Activated gamma-delta T cell treated with anti-CD3 and anti-CD28 coated beads, Interleukin-2, amount 50 U/mL, for 16 hours (primary cell): ENCODE results near the gene LAMA3.

Source experiments
- DNase-seq: peaks from one replicate; pipeline ENCODE4 v3.0.0-alpha.2; 2020; ENCODE audit warnings: low read depth

The LAMA3 gene

DNA sequence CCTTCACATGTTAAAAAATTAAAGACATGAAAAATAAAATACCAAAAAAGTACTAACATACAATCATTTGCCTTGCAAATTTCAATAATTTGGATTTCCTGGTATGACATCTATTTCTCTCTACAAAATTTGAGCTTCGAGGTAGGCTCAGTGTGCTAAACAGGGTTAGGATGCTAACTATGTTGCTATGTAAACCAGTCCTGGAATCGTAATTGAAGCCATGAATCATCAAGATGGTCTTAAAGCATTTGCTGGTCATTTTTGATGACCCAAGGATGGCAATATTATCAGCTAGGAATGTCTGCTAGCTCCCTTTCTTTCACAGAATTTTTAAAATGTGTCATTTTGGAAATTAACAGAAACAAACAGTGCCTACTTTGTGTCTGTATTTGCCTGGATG is 217.4 kb downstream of the LAMA3 start:
- DNase-seq = no peak

DNA sequence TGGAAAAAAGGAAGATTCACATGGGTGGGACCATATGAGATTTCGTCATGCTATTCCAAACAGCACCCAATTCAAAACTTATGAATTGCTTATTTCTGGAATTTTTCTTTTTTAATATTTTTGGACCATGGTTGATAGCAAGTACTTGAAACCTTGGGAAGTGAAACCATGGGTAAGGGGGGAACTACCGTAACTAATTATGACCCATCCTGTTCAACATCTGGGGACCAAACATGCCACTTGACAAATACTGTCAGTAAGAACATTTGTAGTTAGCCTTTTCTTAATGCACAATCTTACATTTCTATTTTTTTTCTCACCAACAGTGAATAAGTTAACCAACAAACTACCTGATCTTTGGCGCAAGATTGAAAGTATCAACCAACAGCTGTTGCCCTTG is 219.6 kb downstream of the LAMA3 start:
- no peak for DNase-seq

DNA sequence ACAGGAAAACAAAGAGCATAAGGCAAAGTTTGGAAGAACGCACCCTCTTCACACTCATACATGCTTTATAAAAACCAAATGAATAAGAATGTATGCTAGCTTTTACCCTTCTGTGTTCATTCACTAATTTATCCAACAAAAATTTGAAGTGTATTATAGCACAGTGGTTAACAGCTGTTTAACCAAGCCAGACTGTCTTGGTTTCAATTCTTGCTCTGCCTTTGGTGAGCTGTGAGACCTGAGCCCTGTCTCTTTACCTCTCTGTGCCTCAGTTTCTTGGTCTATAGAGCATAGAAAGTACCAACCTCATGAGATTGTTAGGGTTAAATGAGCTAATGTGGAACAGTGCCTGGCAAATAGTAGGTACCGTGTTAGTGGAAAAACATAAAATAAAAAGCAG is 220.8 kb downstream of the LAMA3 start:
- no peak for DNase-seq

DNA sequence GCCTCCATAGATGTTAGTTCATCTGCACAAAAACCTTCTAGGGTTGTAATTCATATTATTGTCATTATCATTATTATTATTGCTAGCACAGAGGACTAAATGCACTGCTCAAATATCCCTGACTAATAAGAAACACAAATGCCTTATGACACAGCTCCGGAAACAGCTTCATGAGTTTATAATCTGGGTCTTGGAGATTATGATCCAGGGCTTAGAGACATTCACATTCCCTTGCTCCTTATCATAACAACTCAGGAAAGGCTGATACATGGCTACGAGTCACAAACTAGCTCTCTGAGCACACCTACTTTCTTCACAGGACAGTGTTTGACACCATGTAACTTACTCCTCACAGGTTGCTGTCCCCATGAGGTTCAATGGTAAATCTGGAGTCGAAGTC is 223.1 kb downstream of the LAMA3 start:
- no peak for DNase-seq

DNA sequence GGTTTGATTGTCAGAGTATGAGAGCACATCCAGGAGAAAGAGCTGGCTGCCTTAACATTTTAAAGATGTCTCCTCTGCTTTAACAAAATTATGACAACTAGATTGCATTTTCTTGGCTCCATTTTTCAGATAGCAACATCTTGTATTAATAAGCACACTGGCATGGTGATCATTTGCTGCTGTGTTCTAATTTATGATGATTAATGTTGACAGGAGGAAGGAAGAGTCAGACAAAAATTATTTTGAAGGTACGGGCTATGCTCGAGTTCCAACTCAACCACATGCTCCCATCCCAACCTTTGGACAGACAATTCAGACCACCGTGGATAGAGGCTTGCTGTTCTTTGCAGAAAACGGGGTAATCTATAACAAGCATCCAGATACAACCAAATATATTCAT is 227.1 kb downstream of the LAMA3 start:
- no peak for DNase-seq

DNA sequence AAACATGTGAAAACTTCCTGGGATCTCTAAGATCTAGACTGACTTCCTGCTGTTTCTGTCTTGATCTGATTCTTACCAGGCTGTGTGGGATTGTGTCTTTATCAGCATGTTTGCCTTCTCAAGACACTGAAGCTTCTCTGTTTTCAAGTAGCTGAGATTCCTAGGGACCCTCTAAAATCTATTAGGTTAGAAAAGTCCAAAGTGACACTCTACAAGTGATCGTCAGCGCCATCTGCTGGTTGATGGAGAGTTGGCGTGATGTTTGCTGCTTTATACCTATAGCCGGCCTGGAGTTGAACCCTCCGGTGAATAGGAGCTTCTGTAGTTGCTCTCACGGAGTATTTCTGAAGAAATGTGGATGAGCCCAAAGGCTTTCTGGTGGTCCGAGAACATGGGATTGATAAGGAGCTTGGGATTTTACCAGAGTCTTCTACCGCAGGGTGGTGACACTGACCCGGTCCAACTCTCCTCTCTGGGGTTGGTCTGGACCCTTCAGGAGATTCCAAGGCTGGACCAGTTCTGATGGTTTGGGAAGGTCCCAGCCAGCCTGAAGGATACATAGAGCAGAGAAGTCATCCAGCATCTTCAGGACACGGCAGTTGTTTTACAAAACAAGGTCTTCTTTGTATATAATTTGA is 229.3 kb downstream of the LAMA3 start:
- DNase-seq = peak; percentile 76

DNA sequence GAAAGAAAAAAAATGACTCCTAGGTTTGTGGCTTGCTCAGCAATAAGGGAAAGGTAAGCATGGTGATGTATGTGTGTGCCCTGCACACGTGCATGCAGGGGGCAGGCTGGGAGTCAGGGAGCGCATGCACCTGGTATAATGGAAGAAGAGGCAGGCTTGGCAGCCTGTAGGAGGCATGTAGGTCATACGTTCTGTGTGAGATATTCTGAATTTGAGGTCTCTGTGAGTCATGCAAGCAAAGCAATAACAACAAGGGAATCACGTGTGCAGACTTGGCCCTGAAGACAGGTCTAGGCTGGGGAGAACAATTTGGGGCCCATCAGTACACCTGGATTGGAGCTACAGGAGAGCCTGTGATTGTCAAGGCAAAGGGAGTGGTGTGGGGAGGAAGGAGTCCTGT is 230.8 kb downstream of the LAMA3 start:
- DNase-seq = no peak

DNA sequence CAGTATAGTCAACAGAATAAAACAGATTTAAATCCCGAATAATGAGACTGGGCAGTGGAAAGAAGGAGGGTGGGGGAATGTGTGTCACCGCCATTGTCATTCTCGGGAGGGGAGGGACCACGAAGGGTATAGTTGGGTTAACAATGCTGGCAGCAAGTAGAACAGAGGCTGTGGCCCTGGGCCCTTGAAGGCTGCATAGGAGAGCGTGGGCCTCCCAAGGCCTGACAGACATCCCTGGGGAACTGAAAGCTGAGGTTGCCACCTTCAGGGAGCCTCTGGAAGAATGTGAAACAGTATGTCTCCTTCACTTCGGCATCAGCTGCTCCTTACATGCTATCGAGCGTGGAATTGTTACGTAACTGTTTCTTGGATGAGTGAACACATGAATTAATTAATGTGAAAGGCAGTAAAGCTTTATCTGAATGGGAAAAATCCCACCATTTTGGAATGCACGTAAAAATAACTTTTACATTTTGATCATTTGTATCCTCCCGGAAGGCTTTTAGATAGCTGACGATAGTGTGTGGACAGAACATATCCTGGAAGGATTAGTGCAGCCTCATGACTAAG is 232.5 kb downstream of the LAMA3 start:
- no peak for DNase-seq

DNA sequence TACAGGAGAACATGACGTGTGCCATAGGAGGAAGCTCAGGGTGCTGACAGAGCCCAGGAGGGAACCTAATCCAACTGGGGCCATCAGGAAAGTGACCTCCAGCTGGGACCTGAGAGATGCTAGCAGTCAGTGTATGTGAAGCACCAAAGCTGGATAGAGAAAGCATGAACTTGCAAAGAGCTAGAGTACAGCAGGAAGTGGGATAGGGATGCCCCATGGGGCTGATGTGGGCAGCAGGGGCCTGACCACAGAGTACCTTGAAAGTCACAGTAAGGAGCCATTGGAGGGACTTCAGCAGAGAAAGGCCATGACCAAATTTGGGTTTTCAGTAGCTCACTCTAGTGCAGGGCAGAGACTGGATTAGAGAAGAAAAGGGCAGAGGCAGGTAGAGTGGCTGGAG is 233.7 kb downstream of the LAMA3 start:
- no peak for DNase-seq

DNA sequence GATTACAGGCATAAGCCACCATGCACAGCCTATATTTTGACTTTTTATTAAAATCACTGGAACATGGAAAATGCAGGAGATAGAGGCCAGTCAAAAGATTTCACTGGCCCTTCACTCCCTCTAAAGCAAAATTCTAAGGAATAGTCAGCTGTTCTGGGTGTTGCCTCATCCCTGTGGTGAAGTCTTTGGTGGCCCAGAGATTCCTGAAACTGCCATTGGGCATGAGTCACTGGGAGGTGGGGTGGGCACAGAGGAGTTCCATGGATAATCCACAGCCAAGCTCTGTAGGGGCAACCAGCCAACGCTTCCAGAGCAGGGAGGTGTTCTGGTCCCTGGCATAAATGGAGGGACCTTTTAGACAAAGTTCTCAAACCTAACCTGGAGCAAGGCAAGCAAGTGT is 235.6 kb downstream of the LAMA3 start:
- DNase-seq = no peak

DNA sequence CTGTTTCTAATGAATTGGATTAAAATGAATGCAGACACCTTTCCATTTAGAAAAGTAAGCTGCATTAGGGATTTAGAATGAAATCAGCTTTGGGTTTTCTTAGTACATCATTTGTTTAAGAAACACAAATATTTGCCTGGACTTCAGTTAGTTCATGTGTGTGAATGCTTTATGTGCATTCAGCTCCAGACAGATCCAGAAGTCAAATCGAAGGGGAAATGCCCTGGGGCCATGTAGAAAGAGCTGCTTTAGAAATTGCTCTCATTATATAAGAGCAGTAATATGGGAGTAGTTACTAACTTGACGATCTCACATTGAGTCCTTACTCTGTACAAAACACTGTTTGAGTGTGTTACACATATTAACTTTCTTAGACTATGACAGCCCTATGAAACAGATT is 237.3 kb downstream of the LAMA3 start:
- DNase-seq = no peak

DNA sequence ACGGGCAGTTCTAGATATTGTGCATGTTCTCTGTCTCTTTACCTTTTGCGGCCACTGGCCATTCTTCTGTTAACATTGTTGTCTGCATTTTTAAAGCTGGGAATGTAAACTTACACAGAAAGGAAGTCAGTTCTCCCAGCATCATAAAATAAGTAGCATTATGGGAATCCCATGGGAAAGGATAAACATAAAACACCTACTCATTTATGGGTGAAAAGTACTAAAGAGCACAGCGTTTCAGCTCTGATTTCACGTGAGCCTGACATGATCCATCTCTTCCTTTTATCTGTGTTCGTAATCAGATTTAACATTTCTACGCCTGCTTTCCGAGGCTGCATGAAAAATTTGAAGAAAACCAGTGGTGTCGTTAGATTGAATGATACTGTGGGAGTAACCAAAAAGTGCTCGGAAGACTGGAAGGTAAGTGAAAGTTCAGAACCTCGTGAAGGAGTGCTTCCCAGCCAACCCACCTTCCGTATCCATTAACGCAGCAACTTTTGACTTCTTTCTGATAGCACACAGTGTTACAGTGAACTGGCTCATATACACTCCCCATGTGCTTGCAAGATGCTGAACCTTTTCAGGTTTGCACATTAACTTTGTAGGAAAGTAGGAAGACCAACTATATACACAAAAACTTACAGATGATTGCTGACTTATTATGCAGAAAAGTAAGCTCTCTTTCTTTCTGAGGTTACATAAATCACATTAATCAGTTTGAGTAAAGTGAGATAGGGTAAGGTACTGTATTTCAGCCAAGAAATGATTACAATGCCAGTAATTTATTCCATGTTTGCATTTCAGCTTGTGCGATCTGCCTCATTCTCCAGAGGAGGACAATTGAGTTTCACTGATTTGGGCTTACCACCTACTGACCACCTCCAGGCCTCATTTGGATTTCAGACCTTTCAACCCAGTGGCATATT is 238.8 kb downstream of the LAMA3 start:
- DNase-seq = no peak

DNA sequence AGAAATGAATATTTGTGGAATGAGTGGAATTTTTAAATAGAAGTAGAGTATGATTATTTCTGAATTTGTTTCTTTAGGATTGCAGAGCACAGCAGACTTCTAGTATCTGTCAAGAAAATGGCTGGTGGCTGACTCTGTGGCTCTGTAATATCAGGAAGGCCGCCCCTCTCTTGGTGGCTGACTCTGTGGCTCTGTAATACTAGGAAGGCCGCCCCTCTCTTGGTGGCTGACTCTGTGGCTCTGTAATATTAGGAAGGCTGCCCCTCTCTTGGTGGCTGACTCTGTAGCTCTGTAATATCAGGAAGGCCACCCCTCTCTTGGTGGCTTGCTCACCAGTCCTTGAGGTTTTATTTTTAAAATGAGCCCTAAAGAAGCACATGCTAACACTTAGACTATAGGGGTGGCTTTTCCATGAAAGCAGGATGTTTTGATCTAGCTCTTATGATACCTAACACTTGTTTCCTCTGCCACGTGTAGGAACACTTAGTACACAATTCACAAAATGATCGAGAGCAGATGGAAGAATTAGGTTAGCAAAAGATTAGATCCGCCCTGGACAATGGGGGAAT is 240.2 kb downstream of the LAMA3 start:
- DNase-seq = no peak

DNA sequence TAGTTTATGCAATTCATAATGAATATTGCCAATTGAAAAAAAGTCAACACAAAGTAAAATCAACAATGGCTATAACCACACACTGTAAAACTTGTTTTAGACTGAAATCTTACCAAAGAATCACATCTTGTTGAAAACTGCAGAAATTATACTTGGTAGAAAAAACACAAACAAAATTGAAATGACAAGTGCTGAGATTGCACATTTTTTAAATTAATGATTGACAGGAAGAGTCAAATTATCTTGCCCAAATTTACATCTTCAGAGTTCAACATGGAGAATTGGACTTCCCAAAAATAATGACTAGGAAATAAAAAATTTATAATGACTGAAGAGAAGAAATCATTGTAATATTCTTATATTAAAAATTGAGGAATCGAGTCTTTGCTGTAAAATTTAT is 240.7 kb downstream of the LAMA3 start:
- DNase-seq = no peak

DNA sequence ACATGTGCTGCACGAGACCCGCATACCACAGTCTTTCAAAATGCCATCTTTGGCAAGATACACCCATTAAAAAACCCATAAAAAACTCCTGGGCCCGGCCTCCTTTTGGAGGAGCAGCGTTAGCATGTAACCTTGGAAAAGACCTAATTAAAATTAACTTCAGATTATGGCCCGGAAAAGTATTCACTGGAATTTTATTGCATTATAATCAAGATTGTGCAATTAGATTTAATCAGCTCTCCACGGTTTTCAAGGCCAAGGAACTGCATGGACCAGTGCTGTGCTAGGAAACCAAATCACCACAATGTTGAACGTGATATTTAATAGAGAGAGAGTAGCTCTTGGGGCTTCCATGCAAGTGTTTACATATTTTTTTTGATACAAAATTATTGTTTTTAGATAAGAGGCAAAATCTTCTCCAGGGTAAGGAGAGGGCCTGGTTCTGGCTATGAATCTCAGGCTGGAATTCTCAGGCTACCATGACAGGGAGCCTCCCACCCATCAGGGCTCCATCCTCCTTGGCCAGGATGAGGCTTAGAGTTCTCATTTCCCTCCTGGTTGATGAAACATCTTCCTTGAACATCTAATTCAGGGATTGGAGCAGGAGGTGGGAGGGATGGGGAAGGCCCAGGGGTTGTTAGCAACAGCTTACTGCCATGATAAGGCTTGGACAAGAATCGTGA is 243.3 kb downstream of the LAMA3 start:
- DNase-seq = no peak

DNA sequence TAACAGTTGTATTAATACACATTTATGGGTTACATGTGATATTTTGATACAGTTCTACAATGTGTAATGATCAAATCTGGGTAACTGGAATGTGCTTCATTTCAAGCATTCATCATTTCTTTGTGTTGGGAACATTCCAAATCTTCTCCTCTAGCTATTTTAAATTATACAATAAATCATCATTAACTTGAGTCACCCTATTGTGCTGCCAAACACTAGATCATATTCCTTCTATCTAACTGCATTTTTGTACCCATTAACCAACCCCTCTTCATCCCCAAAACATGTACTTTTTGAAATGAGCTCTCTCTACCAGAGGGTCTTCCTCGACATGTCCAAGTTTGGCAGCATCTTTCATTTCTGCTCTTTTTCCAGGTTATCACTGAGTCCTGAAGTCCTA is 244.2 kb downstream of the LAMA3 start:
- DNase-seq = no peak

DNA sequence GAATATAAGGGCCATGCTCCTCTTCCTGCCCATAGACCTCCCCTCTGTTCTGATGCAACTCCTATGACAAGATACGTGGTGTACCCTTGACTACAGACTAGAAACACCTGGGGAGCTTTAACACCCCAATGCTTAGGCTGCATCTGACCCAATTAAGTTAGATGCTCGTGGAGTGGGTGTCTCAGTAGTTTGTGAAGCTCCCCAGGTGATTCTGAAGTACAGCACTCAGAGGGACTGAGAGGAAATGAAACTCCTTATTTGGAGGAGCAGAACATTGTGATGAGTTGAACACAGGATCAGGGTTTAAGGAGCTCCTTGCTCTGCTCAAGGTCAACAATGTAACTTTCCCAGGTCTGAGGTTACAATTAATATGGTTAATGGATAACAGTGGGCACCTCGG is 245.0 kb downstream of the LAMA3 start:
- DNase-seq = no peak

DNA sequence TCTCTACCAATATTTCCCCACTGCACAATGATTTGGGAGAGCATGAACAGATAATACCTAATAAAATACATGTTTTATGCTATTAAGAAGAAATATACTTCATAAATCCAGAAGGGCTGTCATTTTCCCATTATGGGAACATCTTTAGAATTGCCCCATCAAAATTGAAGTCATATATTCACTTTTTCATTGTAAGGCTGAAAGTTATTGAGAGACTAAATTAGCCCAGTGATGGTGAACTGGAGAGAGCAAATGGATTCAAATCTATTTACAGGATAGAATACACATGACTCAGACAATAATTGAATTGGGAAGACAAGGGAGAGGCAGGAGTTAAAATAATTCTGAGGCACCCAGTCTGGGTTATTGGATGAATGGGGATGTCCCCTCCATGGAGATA is 245.6 kb downstream of the LAMA3 start:
- no peak for DNase-seq

DNA sequence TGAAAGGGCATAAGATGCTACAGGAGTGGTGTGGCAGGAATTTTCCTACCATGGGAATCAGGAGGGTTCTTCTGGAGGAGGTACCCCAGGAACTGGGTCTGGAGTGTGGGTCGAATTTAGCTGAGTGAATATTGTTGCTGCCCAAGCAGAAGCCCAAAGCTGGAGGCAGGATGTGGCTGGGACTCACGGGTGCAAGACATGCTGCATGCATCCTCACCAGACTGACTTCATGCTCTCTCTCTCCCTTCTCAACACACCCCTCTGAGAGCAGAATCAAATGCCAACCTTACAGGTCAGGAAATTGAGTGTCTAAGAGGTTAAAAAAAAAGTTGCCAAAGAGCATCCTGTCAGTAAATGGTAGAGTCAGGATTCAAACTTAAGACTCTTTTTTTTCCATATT is 246.6 kb downstream of the LAMA3 start:
- DNase-seq = no peak

DNA sequence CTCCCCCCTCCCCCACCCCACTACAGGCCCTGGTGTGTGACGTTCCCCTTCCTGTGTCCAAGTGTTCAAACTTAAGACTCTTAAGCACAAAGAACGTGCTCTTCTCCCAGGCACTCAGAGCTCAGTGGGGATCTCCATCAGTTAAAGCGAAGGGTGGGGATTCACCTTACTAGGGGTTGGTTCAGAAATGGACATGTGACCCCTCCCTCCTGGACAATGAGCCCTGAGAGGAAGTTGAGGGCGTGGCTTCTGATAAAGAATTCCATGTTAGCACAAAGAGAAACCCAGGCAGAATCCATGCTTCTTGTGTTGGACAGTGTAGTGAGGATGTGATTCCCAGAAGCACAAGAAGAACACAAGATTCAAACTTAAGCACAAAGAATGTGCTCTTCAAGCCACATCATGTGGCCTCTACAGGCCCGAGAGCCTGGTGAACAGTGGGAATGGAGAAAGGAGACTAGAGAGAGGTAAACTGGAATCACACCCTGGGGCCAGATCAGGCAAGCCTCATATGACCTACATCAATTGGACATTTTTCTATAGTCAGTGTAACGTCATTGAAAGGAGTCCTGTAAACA is 247.2 kb downstream of the LAMA3 start:
- no peak for DNase-seq

DNA sequence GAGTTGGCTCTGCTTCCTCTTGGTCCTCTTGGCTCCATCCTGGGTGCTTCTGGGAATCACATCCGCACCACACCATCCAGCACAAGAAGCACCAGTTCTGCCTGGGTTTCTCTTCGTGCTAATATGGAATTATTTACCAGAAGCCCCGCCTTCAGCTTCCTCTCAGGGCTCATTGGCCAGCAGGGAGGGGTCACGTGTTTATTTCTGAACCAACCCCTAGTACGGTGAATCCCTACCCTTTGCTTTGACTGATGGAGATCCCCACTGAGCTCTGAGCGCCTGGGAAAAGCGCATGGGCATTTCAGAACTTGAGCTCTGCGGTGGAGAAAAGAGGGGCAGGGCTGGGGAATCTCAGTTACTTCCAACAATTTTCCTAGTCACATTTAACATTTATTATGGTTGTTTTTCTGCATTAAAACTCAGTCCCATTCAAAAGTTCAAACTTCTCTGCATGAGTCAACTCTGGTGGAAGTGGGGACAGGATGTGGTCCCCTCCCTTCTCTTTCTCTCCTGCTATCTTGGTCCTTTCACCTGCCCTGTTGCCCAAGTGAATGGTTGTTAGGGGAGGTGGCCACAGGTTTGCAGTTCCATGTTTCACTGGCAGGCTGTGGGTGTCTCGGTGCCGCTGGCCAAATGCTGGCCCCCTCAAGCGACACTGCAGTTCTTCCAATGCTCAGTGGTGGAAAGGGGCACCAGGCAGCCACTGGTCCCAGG is 248.9 kb downstream of the LAMA3 start:
- DNase-seq = peak; percentile 0
